Right lobe of liver (tissue), 4 donors: ENCODE measurements around the gene TIMM23.
"Not testable (repeated sequence)": the region's sequence is repeated elsewhere in the genome, so short reads cannot be mapped to it uniquely, and the experiment has no call there.

Experiments used
- POLR2A ChIP-seq: fragments of 450-650 bp; IDR thresholded peaks from one replicate; pipeline ENCODE4 v1.6.1; 2017; ENCODE audit warnings: antibody characterized with exemption, mild to moderate bottlenecking
- TF ChIP-seq, protein P1 (sequence below), 4 donors: fragments of 200-600 bp in 3 of 4; fragments of 450-650 bp in 1 of 4; IDR thresholded peaks; one replicate each; pipeline versions ENCODE4 v1.5.1 to v1.8.0; 2016 to 2022; ENCODE audit warnings: antibody characterized with exemption in 4 of 4, mild to moderate bottlenecking in 2 of 4
- donor health status: DM: no; HTN: no; CAD: no.
- donor health status: DM: no; HTN: no; CAD: no.
- donor health status: DM: no; HTN: yes; CAD: no.

- TF ChIP-seq, protein P1, sequence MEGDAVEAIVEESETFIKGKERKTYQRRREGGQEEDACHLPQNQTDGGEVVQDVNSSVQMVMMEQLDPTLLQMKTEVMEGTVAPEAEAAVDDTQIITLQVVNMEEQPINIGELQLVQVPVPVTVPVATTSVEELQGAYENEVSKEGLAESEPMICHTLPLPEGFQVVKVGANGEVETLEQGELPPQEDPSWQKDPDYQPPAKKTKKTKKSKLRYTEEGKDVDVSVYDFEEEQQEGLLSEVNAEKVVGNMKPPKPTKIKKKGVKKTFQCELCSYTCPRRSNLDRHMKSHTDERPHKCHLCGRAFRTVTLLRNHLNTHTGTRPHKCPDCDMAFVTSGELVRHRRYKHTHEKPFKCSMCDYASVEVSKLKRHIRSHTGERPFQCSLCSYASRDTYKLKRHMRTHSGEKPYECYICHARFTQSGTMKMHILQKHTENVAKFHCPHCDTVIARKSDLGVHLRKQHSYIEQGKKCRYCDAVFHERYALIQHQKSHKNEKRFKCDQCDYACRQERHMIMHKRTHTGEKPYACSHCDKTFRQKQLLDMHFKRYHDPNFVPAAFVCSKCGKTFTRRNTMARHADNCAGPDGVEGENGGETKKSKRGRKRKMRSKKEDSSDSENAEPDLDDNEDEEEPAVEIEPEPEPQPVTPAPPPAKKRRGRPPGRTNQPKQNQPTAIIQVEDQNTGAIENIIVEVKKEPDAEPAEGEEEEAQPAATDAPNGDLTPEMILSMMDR (IDR thresholded peaks at IDR 0.05) = not testable (repeated sequence)
- TF ChIP-seq POLR2A = not testable (repeated sequence)
Observed at GRCh38 chr10:45926790-45927189, 45.5 kb upstream of the TIMM23 start.
